HuH-7.5 (cell line): Measurements from ENCODE around the gene LMF2.
"Not testable (repeated sequence)": the region's sequence is repeated elsewhere in the genome, so short reads cannot be mapped to it uniquely, and the experiment has no call there.

ENCODE experiments used
- DNase-seq: peaks from one replicate; pipeline ENCODE4 v3.0.0; 2011; ENCODE audit warnings: low spot score

Gene LMF2

DNA sequence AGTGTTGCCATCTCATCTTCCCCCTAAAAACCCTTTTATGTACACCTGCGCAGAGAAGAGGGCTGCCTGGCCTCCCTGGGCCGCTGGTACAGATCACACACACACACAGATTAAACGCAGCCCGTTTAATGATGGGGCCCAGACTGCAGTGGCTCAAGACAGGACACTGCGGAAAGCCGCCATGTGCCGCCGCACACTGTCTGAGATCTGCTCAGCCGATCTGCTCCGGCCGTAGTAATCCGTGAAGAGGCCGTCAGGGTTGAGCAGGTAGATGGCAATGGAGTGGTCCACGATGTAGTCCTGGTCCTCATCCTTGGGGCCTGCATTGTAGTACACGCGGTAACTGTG lies 15.9 kb upstream of the LMF2 start:
- no peak for DNase-seq

DNA sequence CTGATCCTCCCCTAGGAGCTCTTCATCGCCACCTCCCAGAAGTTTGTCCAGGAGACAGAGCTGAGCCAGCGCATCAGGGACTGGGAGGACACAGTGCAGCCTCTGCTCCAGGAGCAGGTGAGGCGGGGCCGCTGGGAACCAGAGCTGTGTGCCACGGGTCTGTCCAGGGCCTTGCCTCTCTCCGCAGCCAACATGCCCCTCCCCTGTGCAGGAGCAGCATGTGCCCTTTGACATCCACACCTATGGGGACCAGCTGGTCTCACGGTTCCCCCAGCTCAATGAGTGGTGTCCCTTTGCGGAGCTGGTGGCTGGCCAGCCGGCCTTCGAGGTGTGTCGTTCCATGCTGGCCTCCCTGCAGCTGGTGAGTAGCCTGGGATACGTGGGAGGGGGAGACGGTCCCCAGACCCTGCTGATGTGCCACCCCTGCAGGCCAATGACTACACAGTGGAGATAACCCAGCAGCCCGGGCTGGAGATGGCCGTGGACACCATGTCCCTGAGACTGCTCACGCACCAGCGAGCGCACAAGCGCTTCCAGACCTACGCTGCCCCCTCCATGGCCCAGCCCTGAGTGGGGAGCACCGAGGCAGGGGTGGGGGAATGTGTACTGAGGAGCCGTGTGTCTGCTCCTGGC lies 15.4 kb upstream of the LMF2 start:
- DNase-seq: no peak

DNA sequence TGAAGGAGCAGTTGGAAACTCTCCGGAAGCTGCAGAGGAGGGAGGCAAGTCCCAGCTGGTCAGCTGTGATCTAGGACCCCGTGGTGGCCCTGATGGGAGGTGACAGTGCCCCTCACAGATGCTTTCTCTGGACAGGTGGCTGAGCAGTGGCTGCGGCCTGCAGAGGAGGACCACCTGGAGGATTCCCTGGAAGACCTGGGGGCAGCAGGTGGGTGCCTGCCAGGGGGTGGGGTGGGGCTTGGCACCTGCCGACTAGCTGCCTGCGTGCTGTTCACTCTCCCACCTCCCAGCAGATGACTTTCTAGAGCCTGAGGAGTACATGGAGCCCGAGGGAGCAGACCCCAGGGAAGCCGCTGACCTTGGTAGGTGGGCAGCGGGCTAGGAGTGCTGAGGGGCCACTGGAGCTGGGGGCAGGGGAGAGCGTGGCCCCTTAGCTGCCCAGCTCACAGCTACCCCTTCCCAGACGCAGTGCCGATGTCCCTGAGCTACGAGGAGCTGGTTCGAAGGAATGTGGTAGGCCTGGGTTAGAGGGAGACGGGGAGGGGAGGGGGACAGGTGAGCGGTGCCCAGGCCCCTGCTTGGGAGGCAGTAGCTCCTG lies 14.8 kb upstream of the LMF2 start:
- DNase-seq: no peak

DNA sequence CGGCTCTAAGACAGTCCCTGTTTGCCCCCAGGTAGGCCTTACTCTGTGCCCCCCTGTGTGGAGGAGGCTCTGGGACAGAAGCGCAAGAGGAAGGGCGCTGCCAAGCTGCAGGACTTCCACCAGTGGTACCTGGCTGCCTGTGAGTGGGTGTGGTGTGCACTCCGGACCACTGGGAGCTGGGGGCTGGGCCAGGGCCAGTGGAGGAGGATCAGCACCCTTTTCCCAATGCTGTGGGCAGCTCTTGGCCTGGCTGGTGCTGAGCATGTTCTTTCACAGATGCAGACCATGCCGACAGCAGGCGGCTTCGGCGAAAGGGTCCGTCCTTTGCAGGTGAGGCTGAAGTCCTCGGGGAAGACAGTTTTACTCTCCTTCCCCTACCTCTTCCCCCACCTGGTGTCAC lies 14.2 kb upstream of the LMF2 start:
- no peak for DNase-seq

DNA sequence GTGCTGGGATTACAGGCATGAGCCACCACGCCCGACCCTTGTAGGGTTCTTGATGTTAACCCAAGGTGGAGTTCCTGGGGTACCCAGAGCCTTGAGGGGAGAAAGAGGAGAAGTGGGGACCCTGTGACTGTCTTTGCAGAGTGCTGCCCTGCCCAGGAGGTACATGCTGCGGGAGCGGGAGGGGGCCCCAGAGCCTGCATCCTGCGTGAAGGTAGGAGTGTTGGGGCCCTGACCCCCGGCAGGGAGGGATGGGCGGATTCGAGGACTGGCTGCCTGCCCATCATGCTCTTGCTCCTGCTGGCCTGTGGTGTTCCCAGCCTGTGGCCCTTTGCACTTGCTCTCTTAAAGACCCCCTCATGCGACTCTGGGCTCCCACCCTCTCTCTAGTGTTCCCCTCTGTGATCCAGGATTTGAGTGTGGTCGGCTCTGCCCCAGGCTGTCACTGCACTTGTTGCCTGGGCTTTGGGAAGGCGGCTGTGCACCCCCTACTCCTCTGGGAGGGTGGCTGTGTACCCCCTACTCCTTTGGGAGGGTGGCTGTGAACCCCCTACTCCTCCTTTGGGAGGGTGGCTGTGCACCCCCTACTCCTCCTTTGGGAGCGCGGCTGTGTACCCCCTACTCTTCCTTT lies 13.4 kb upstream of the LMF2 start:
- DNase-seq: no peak

DNA sequence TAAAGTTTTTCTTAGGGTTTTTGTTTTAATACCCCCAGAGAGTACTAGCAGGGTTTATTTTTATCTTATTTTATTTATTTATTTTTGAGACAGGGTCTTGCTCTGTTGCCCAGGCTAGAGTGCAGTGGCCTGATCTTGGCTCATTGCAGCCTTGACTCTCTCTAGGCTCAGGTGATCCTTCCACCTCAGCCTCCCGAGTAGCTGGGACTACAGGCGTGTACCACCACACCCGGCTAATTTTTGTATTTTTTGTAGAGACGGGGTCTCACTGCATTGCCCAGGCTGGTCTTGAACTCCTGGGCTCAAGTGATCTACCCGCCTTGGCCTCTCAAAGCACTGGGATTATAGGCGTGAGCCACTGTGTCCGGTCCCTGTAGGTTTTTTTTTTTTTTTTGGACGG lies 12.7 kb upstream of the LMF2 start:
- not testable (repeated sequence) for DNase-seq

DNA sequence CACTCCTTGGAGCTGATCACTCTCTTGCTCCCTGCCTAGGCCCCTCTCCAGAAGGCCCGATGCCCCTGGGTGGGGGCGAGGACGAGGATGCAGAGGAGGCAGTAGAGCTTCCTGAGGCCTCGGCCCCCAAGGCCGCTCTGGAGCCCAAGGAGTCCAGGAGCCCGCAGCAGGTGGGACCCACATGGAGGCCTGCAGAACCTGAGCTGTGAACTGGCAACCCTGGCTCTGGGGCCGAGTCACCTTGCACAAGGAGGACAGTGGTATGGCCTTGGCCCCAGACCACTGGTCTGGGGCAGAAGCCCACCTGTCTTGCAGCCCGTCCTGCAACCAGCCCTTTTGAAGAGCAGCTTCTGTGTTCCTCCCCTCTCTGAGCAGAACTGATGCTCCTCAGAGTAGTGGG lies 11.6 kb upstream of the LMF2 start:
- DNase-seq: no peak

DNA sequence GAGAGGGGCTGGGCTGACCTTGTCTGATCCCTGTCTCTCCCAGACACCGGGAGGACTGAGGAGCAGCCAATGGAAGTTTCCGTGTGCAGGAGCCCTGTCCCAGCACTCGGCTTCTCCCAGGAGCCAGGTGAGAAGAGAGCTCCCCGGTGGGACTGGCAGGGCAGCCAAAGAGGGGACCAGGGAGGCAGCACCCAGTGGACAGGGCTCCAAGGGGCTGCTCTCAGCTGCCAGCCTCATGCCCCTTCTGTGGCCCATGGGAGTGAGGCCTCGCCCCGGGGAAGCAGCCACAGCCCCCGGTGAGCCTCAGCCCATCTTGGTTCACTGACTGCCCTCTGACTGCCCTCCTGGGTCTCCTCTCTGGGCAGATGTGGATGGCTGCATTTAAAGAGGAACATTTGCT lies 11.1 kb upstream of the LMF2 start:
- DNase-seq: no peak

DNA sequence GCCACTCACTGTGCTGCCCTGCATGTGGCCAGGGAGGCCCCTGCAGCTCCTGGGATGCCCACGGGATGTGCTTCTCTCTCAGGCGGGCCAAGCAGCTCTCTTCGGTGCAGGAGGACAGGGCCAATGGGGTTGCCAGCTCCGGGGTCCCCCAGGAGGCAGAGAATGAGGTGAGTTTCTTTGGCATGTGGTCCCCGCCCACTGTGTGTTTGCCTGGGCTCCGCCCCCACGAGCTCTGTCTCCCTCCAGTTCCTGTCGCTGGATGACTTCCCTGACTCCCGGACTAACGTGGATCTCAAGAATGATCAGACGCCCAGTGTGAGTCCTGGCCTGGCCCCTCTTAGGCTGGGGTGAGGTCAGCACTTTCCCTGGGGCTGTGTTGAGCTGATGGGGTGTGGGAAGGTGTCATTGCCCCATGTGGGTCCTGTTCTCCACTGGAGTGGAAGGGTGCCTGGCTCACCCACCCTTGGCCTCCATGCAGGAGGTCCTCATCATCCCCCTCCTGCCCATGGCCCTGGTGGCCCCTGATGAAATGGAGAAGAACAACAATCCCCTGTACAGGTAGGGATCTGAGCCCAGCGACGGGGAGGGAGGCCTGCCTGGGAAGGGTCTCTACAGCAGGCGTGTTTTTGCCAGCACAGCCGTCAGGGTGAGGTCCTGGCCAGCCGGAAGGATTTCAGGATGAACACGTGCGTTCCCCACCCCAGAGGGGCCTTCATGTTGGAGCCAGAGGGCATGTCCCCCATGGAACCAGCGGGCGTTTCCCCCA lies 10.2 kb upstream of the LMF2 start:
- no peak for DNase-seq

DNA sequence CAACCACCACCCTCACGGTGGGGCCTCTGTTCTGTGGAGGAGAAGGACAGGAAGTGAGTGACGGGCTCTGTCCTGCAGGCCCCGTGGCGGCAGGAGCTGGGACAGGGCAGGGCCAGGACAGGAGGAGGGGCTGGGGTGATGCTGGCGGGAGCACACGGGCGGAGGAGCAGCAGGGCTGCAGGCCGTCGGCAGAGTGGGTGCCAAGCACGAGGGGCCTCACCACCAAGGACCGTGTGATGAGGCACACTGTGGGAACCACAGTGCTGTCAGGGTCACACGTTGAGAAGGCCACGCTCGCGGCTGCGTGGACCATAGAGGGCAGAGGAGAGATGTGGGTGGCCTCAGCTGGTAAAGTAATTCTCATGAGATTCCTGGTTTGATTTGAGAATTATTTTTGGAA lies 9.4 kb upstream of the LMF2 start:
- no peak for DNase-seq

DNA sequence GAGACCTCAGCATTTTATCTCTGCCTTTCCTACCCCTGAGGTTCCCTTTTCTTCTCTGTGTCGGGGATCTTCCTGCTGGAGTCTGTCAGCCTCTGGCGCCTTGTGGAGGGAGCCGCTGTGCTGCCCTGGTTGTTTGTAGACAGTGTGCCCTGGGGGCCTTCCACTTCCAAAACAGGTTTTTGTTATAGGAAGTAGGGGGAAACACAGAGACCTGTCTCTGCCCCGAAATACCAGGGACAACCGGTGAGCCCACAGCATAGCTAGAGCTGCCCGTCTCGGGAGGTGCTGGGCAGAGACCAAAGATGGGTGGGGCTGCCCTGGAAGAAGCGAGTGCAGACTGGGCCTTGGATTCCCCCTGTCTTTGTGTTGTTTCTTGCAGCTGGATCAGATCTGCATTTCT lies 8.6 kb upstream of the LMF2 start:
- no peak for DNase-seq

DNA sequence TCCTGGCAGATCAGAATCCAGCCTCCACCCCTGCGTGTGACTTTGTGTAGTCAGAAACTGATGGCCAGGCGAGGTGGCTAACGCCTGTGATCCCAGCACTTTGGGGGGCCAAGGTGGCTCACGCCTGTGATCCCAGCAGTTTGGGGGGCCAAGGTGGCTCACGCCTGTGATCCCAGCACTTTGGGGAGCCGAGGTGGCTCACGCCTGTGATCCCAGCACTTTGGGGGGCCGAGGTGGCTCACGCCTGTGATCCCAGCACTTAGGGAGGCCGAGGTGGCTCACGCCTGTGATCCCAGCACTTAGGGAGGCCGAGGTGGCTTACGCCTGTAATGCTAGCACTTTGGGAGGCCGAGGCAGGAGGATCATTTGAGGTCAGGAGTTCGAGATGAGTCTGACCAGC lies 5.7 kb upstream of the LMF2 start:
- no peak for DNase-seq

DNA sequence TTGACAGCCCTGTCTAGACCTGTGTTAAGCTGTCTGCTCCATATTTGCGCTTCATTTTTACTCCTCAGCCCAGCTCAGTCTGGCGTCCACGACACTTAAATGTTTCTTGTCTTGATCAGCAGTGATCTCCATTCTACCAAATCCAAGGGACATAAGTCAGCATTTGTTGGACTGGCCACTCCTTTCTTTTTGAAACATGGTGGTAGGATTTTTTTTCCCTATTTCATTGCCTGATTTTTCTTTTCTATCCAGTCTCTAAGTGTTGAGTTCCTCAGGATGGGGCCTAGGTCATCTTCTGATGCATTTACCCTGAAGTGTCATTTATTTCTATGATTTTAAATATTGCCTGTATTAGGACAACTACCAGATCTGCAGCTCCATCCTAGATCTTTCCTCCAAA lies 1.4 kb upstream of the LMF2 start:
- DNase-seq: no peak

DNA sequence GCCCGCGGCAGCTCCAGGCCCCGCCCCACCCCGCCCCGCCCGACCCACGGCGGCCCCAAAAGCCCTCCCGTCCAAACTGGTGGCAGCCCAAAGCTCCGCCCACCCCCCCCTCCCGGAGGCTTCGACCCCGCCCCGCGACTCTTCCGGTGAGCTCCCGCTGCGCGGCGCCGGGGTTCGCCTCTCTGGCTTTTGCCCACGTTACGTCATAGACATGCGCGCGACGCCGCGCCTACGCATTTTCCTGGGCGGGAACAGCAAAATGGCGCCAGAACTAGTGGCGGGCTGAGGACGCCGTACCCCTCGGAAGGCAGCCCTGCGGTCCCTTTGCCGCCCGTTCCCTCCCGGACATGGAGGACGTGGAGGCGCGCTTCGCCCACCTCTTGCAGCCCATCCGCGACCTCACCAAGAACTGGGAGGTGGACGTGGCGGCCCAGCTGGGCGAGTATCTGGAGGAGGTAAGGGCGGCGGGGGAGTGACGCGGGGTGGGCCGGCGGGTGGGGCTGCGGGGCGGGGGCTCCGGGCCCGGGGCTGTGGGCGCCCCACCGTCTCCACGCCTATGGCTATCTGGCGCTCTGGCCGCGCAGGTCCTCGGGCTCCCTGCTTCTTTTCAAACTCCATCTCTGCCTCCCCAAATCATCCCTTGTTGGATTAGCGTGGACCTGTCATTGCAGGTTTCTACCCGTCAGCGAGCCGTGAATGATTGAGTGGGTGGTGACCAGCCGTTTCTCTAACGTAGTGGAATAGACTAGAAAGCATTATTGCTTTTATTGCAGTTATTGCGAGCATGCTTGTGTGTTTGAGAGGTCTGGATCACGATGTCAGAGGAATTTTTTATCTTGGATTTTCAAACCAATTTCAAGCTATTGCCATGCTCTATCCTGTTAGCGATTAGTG lies 736 bp upstream of the LMF2 start, which contains the start of gene NCAPH2:
Gene NCAPH2 (plus strand): TSS at position 234 of the 894 bp plus-strand sequence. CDS start 114 bp downstream, at position 348.
- DNase-seq: peak; percentile 99

DNA sequence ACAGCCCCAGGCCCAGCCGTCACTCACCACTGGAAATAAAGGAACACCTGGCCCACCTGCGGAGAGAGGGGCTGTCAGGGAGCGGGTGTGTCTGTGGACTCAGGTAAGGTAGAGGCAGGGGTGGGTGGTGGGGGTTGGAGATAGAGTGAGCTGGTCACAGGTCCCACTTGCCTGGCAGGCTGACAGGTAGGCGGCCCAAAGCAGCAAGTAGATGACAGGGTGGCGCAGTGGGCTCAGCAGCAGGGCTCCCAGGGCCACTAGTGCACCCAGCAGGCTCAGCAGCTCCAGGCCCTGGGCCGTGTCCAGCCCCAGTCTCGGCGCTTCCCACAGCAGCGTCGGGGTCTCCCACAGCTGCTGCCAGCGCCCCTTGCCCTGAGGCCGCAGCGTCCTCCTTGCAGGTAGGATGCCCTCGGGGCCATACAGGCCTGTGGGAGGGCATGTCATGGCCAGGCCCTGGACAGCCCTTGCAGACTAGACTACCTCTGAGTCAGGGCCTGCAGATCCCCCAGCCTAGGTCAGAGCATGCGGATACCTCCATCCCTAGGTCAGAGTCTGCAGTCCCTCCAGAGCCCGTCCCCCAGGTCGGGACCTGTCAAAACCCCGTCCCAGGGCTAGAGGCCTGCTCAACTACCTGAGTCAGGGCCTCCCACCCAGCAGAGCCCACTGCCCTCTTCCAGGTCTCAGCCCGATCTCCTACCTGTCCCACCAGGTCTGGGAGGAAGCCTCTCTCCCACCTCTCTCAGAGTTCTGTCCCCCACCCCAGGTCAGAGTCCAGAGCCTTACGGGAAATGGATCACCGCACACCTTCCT lies 686 bp downstream of the LMF2 start:
- DNase-seq: peak; percentile 71

DNA sequence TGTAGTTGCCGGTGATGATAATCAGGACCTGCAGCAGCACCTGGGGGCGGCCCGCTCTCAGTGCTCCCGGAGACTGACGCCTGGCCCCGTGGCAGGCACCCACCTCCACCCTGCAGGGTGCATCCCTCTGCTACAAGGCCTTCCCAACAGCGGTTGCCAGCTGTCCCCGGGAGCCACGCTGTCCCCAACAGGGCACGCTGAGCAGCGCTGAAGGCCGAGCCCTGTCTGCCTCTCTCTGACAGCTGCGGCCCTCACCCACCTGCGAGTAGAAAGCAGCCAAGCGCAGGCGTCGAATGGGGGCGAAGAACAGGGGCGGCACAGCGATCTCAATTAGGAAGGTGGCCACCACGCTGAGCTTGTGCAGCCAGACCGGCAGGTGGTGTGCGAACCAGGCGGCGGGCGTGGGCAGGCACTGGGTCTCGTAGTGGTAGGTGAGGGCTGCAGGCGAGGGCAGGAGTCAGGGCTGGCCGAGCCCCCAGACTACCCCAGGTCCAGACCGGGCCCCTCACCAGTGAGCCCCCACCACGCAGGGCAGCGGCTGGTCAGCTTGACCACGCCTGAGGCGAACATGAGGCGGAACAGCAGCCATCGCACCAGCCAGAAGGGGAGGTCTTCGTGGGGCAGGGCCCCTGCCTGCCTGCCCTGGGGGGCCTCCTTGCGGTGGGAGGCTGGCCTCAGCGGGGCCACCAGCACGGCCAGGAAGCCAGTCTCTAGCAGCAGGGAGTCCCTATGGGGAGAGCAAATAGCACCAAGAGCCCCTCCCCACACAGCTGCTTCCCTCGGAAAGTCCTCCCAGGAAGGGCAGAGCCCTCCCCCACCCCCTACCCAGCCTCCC lies 1.5 kb downstream of the LMF2 start:
- DNase-seq: no peak

DNA sequence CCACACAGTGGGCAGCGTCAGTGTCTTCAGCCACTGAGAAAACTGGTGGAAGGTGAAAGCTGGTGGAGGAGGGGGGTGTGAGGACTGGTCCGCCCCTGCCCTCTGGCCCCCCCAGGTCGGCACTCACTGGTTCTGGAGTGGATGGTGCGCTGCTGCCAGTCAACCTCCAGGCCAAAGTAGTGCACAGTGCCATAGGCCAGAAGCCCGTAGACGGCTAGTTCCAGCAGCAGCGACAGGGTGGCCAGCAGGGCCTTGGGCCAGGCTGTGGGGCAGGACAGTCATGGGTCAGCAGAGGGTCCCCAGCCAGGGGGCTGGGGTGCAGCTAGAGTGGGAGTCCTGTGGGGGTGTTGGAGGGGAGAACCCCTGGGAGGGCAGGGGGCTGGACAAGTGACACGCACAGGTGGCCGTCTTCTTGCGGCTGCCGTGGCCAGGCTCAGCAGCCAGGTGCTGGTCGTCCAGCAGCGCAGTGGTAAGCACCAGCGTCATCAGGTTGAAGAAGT lies 2.2 kb downstream of the LMF2 start:
- DNase-seq: no peak

DNA sequence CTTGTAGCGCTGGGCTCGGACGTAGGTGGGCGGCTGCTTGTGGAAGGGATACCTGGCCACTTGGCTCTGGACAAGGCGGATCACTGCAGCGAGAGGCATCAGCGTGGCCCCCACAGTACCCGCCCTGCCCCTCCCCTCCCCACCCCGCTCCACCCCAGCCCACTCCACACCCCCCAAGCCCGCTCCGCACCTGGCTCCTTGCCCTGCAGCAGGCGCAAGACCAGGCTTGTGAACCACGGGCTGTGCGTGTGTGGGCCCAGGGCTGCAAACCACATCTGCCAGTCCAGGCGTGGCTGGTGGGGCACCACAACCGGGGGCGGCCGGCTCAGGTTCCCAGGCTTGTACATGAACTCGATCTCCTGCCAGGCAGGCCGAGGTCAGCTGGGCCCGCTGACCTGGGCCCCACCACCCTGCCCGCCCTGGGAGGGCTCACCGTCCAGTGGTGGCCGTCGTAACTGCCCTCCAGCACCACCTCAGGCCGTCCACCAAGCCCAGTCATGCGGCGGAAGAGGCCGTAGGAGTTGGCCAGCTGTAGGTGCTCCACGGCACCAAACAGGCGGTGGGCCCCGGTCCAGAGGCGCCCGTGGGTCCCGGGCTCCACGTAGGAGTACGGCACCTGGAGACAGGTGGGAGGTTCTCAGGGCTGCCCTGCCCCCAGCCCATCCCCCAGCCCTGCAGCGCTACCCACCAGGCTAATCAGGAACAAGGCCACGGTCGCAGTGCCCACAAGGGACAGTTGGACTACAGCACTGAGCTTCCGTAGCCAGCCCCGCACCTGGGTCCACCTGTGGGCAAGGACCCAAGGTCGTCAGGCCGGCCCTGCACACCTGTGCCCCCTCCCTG lies 2.9 kb downstream of the LMF2 start:
- DNase-seq: no peak

DNA sequence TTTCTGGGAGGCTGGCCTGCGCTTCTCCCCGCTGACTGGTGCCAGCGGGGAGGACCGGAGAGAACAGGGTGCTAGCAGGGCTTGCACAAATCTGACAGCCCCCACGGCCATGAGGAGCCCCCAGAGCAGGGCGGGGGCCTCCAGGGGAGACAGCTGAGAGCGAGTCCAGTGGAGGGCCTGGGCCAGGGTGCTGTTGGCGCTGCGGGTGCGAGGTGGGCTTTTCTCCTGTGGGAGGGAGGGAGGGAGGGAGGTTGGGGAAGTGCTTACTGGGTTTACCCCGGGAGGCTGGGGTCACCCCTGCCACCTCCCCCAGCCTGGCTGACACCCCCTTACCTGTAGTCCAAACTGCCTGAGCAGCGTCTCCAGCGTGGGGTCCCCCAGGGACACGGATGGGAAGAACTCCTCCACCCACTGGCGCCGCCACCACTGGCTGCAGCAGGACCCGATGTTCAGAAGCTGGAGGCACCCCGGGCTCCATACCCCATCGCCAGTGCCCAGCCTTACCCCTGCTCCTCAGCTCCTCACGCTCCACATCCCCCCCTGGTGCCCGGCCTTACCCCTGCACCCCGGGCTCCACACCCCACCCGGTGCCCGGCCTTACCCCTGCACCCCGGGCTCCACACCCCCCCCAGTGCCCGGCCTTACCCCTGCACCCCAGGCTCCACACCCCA lies 3.9 kb downstream of the LMF2 start:
- DNase-seq: no peak
